DMS53 treated with DMSO at 0.1 percent for 48 hours (cell line): ENCODE measurements around the gene TMEM59L.

Source experiments
- DNase-seq: peaks from one replicate; lab custom pipeline; 2025; ENCODE audit not compliant: unreplicated experiment; lab: John Stamatoyannopoulos, UW

TMEM59L gene

GRCh38 chr19:18608102-18608804 lies 4.4 kb upstream of the TMEM59L start:
- DNase-seq = no peak

GRCh38 chr19:18608805-18609716 lies 3.6 kb upstream of the TMEM59L start:
- DNase-seq = no peak

GRCh38 chr19:18609717-18610051 lies 3.0 kb upstream of the TMEM59L start:
- no peak for DNase-seq

GRCh38 chr19:18610245-18610555 lies 2.5 kb upstream of the TMEM59L start:
- DNase-seq = no peak

GRCh38 chr19:18610556-18611326 lies 1.9 kb upstream of the TMEM59L start:
- no peak for DNase-seq

- DNase-seq = peak; percentile 14
Observed at GRCh38 chr19:18611327-18612050, 1.2 kb upstream of the TMEM59L start.

GRCh38 chr19:18612051-18612771 lies 459 bp upstream of the TMEM59L start:
- DNase-seq = no peak

- no peak for DNase-seq
Observed at GRCh38 chr19:18613589-18614234, 1.0 kb downstream of the TMEM59L start.

GRCh38 chr19:18616023-18616422 lies 3.4 kb downstream of the TMEM59L start:
- DNase-seq = no peak

- DNase-seq = no peak
Observed at GRCh38 chr19:18617562-18617961, 4.9 kb downstream of the TMEM59L start.

- no peak for DNase-seq
Observed at GRCh38 chr19:18618236-18618635, 5.6 kb downstream of the TMEM59L start.

- DNase-seq = no peak
Observed at GRCh38 chr19:18620311-18620710, 7.6 kb downstream of the TMEM59L start.

GRCh38 chr19:18620902-18621301 lies 8.2 kb downstream of the TMEM59L start:
- DNase-seq = no peak

- DNase-seq = no peak
Observed at GRCh38 chr19:18626906-18627305, 14.2 kb downstream of the TMEM59L start.

GRCh38 chr19:18629166-18630088 lies 16.8 kb downstream of the TMEM59L start:
- DNase-seq = no peak

GRCh38 chr19:18633321-18633720 lies 20.7 kb downstream of the TMEM59L start:
- DNase-seq = peak; percentile 75

- no peak for DNase-seq
Observed at GRCh38 chr19:18634612-18635297, 22.1 kb downstream of the TMEM59L start.

GRCh38 chr19:18635831-18636182 lies 23.1 kb downstream of the TMEM59L start:
- no peak for DNase-seq
